ENCODE measurements around the gene FLYWCH2. TPM values are rescaled to one million over a fixed set of nuclear protein-coding genes. Genes with fewer than 3 reads are reported as not detected.
A peak's percentile ranks its signal among the peaks of the same experiment; 100 is the strongest.

FLYWCH2 gene
- total and polyA plus RNA-seq, 2 of the 13 experiments (the other 11 are each of a cell fraction or from before 2014, with no cell fraction given): 16.9 to 19.8 TPM

DNA sequence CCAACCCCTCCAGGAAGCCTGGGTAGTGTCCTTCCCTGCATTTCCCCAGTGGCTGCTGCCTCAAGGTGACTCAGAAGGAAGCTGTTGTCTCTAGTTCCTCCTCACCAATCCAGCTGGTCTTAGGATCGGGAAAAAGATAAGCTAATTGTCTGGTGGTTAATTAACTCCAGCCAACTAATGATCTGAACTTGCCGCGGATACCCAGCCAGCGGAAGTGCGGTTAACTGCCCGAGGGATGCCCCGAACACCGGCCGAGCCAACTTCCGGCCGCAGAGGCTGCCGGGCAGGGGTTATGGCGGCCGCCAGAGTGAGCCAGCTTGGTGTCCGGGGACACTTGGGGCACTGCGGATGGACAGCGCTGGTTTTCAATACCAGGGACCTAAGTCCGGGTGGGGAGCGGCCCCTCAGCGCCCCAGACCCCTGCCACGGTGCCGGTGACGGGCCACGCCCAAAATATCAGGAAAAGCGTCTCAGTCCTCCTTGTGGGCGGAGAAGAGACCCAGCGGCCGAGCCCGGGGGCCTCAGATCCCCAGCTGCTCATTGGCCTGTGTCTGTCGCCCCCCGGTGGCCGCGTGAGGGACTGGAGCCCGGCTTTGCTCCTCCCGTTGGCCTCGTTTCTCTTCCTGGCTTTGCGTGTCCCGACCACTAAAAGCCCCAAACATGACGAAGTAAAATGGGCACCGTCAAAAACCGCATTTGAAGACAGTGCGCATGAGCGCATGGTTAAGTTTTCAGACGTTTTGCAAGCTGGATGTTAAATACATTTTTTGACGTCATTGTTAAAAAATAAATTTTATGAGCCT is 14.8 kb upstream of the FLYWCH2 start (continued):
- 0 out of 2 replicates have a peak, but pooled peaks have one; percentile 20 for TF ChIP-seq CREB1 (IDR thresholded peaks at IDR 0.05)
- TF ChIP-seq CREB1 (CRISPR knock-in tag; IDR thresholded peaks at IDR 0.05): no peak; the same call in 1 of the 2 replicates
- TF ChIP-seq NFIC (IDR thresholded peaks at IDR 0.05; ENCODE audit: low read length): no peak
- TF ChIP-seq, protein P1, sequence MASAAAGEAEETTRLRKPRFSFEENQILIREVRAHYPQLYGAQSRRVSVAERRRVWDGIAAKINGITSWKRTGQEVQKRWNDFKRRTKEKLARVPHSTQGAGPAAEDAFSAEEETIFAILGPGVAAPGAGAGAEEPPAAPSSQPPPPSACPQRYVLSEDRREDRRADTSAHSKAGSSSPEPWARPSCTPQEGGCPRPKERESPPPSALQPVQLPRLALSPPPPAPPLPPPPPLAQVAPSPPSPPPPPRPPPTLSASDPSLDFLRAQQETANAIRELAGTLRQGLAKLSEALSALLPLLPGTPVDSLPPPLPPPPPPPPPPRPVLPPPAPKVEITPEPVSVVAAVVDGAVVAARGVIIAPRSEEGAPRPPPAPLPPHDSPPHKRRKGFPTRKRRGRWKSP (CRISPR knock-in tag; IDR thresholded peaks at IDR 0.05): peak; percentile 52; the same call in 1 of the 2 replicates
- no peak for TF ChIP-seq TAF15 (IDR thresholded peaks at IDR 0.05; ENCODE audit: low read depth, low read length, poor library complexity, severe bottlenecking)
- TF ChIP-seq, protein P2, sequence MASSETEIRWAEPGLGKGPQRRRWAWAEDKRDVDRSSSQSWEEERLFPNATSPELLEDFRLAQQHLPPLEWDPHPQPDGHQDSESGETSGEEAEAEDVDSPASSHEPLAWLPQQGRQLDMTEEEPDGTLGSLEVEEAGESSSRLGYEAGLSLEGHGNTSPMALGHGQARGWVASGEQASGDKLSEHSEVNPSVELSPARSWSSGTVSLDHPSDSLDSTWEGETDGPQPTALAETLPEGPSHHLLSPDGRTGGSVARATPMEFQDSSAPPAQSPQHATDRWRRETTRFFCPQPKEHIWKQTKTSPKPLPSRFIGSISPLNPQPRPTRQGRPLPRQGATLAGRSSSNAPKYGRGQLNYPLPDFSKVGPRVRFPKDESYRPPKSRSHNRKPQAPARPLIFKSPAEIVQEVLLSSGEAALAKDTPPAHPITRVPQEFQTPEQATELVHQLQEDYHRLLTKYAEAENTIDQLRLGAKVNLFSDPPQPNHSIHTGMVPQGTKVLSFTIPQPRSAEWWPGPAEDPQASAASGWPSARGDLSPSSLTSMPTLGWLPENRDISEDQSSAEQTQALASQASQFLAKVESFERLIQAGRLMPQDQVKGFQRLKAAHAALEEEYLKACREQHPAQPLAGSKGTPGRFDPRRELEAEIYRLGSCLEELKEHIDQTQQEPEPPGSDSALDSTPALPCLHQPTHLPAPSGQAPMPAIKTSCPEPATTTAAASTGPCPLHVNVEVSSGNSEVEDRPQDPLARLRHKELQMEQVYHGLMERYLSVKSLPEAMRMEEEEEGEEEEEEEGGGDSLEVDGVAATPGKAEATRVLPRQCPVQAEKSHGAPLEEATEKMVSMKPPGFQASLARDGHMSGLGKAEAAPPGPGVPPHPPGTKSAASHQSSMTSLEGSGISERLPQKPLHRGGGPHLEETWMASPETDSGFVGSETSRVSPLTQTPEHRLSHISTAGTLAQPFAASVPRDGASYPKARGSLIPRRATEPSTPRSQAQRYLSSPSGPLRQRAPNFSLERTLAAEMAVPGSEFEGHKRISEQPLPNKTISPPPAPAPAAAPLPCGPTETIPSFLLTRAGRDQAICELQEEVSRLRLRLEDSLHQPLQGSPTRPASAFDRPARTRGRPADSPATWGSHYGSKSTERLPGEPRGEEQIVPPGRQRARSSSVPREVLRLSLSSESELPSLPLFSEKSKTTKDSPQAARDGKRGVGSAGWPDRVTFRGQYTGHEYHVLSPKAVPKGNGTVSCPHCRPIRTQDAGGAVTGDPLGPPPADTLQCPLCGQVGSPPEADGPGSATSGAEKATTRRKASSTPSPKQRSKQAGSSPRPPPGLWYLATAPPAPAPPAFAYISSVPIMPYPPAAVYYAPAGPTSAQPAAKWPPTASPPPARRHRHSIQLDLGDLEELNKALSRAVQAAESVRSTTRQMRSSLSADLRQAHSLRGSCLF (CRISPR knock-in tag; IDR thresholded peaks at IDR 0.05; ENCODE audit: borderline replicate concordance): no peak
- TF ChIP-seq ZNF160 (CRISPR knock-in tag; IDR thresholded peaks at IDR 0.05): peak; percentile 58
- no peak for TF ChIP-seq SIX4 (CRISPR knock-in tag; IDR thresholded peaks at IDR 0.05)
- no peak for TF ChIP-seq ZNF720 (CRISPR knock-in tag; IDR thresholded peaks at IDR 0.05)
- TF ChIP-seq TFE3 (CRISPR knock-in tag; IDR thresholded peaks at IDR 0.05): peak; percentile 55; the same call in 1 of the 2 replicates
- TF ChIP-seq ZBTB20 (CRISPR knock-in tag; IDR thresholded peaks at IDR 0.05; ENCODE audit: borderline replicate concordance, low read depth): peak; percentile 18; the same call in 1 of the 2 replicates
- TF ChIP-seq ZNF780A (CRISPR knock-in tag; IDR thresholded peaks at IDR 0.05): no peak
- TF ChIP-seq, protein P3, sequence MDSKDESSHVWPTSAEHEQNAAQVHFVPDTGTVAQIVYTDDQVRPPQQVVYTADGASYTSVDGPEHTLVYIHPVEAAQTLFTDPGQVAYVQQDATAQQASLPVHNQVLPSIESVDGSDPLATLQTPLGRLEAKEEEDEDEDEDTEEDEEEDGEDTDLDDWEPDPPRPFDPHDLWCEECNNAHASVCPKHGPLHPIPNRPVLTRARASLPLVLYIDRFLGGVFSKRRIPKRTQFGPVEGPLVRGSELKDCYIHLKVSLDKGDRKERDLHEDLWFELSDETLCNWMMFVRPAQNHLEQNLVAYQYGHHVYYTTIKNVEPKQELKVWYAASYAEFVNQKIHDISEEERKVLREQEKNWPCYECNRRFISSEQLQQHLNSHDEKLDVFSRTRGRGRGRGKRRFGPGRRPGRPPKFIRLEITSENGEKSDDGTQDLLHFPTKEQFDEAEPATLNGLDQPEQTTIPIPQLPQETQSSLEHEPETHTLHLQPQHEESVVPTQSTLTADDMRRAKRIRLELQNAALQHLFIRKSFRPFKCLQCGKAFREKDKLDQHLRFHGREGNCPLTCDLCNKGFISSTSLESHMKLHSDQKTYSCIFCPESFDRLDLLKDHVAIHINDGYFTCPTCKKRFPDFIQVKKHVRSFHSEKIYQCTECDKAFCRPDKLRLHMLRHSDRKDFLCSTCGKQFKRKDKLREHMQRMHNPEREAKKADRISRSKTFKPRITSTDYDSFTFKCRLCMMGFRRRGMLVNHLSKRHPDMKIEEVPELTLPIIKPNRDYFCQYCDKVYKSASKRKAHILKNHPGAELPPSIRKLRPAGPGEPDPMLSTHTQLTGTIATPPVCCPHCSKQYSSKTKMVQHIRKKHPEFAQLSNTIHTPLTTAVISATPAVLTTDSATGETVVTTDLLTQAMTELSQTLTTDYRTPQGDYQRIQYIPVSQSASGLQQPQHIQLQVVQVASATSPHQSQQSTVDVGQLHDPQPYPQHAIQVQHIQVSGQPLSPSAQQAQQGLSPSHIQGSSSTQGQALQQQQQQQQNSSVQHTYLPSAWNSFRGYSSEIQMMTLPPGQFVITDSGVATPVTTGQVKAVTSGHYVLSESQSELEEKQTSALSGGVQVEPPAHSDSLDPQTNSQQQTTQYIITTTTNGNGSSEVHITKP (CRISPR knock-in tag; IDR thresholded peaks at IDR 0.05; ENCODE audit: low read depth): peak; percentile 28; the same call in 1 of the 2 replicates
- no peak; the same call in 1 of the 2 replicates for TF ChIP-seq RFXANK (CRISPR knock-in tag; IDR thresholded peaks at IDR 0.05)

Measured in HepG2 (cell line).